Subcutaneous adipose tissue (tissue), 4 donors: ENCODE measurements around the gene OSBPL9. TPM values are rescaled to one million over a fixed set of nuclear protein-coding genes. Genes with fewer than 3 reads are reported as not detected.

ENCODE experiments used
- CTCF ChIP-seq: fragments of 450-650 bp; IDR thresholded peaks from one replicate; pipeline ENCODE4 v1.5.1; 2016; ENCODE audit warnings: low read depth, mild to moderate bottlenecking, control low read depth, antibody characterized with exemption, moderate library complexity
- total RNA-seq, 4 donors: library from RNA; depleted of rRNA; stranded (reverse); fragments of >200 nt; gene quantifications; one replicate each; pipeline ENCODE4 v1.1.0, GENCODE V29; 2016

The OSBPL9 gene
- total RNA-seq, 4 donors from 2014 or later = 75.2 to 197 (median 96.6) TPM

DNA sequence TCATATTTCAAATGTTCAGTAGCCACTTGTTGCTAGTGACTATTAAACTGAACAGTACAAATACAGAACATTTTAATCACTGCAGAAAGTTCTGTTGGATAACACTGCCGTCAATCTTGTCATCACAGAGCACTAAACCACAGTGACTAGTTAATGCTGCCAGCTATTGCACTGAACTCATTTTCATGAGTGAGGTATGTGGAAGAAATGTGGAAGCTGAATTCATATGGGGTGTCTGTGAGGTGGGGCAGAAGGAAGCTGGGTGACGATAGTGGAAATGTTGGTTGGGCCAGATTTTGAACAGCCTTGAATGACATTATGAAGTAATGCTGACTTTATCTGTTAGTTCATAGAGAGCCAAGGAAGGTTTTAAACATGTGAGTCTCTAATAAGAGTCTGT is 49.6 kb downstream of the OSBPL9 start:
- TF ChIP-seq CTCF = no peak

- TF ChIP-seq CTCF = no peak
These were observed 50.7 kb downstream of the OSBPL9 start for GRCh38 chr1:51667561-51667960.

DNA sequence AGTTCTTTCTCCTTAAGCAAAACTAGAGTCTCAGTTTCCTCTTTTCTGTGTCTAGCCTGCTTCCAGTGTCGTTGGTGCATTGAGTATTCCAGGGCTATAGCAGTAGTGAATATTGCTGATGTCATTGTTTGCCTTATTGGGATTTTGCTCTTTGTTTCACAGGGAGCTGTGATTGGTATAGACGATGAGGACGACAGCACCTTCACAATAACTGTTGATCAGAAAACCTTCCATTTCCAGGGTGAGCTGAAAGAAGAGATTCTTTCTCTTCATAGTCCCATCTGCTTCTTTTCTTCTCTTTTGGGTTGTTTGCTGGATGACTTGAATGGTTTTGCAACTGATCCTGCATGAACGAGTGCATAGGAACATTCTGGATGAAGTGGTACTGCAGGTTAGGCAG is 52.4 kb downstream of the OSBPL9 start:
- TF ChIP-seq CTCF = no peak

GRCh38 chr1:51669816-51670215 is 52.9 kb downstream of the OSBPL9 start:
- no peak for TF ChIP-seq CTCF

DNA sequence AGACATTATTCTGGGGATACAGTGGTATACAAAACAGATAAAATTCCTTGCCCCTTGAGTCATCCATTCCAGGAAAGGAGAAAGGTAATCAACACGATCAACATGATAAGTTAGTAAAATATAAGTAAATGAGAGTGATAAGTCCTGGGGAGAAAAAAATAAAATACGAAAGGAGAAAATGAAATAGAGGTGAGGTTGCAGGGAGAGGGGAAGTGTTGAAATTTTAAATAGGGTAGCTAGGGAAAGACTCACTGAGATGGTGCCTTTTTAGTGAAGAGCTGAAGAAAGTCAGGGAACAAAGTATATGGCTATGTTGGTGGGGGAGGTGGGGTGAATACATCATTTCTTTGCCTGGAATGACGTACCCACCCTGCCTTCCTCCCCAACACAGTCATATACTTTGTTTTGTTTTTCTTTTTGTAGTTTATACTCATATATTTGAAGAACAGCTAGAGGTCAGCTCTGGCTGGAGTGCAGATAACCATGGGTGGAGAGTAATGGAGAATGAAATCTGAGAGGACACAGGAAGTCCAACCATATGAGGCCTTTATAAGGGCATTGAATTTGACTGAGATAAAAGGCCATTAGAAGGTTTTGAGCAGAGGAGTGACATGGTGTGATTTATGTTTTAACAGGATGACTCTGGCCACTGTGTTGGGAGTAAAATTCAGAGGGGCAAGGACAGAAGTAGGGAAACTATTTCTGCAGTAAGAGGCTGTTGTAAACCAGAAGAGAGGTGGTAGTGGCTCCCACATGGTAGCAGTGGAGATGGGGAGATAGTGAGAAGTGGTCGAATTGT is 54.8 kb downstream of the OSBPL9 start:
- no peak for TF ChIP-seq CTCF

- TF ChIP-seq CTCF = no peak
These were observed 56.4 kb downstream of the OSBPL9 start for GRCh38 chr1:51673279-51673678.

- no peak for TF ChIP-seq CTCF
These were observed 58.4 kb downstream of the OSBPL9 start for GRCh38 chr1:51675177-51675780.
